B cell (primary cell): ENCODE data around the gene ALG2. TPM values are rescaled to one million over a fixed set of nuclear protein-coding genes. Genes with fewer than 3 reads are reported as not detected.
A peak's percentile ranks its signal among the peaks of the same experiment; 100 is the strongest.

Experiments
- ATAC-seq: fragments of 200-7000 bp; cut with Tn5 transposase; one replicate; pipeline ENCODE4 v1.10.0; 2021; ENCODE audit warnings: low read depth, mild to moderate bottlenecking, moderate number of reproducible peaks, moderate library complexity
- CTCF ChIA-PET: fragments of 350-600 bp; sonication (Branson Sonifier 250); formaldehyde crosslinking; loops from one replicate; lab custom pipeline; 2021; ENCODE audit warnings: antibody characterized with exemption, inconsistent platforms; lab: Charles Lee
- POLR2A ChIA-PET: fragments of 350-600 bp; sonication (Branson Sonifier 250); formaldehyde crosslinking; loops from one replicate; lab custom pipeline; 2021; ENCODE audit warnings: antibody characterized with exemption; lab: Charles Lee
- DNase-seq: peaks from one replicate; pipeline ENCODE4 v3.0.0; 2013
- H2AFZ ChIP-seq: 2 replicates; pipeline ENCODE4 v1.6.1; 2012; ENCODE audit warnings: mild to moderate bottlenecking, low read depth, low read length; ENCODE audit not compliant: insufficient read depth, poor library complexity, severe bottlenecking
- H3K27ac ChIP-seq, 2 donors: 1 replicate in 1 of 2; 2 replicates in 1 of 2; pipeline ENCODE4 v1.5.1; 2012 to 2013; ENCODE audit warnings: low read length in 2 of 2, mild to moderate bottlenecking in 2 of 2, moderate library complexity in 1 of 2
- H3K27me3 ChIP-seq, 4 experiments: fragments of 200-600 bp in 1 of 4; sonication (generic) in 1 of 4; replicated peaks in 1 of 4; 1 replicate in 2 of 4; 2 replicates in 2 of 4; pipeline versions ENCODE4 v1.6.1 to v1.7.0; 2013 to 2016; ENCODE audit warnings: low read length in 3 of 4, mild to moderate bottlenecking in 2 of 4, mixed read lengths in 1 of 4, moderate library complexity in 1 of 4; ENCODE audit not compliant: insufficient read depth in 4 of 4, control insufficient read depth in 3 of 4; ENCODE audit errors: control extremely low read depth in 1 of 4
- H3K36me3 ChIP-seq, 2 experiments: replicated peaks in 1 of 2; 1 replicate in 1 of 2; 2 replicates in 1 of 2; pipeline versions ENCODE4 v1.6.1 to v1.7.1; 2013; ENCODE audit warnings: low read length in 1 of 2; ENCODE audit not compliant: insufficient read depth in 2 of 2, control insufficient read depth in 1 of 2; ENCODE audit errors: control extremely low read depth in 1 of 2, extremely low read depth in 1 of 2
- H3K4me1 ChIP-seq, 2 donors: fragments of 200-600 bp in 1 of 2; sonication (generic) in 1 of 2; 1 replicate in 1 of 2; 2 replicates in 1 of 2; pipeline versions ENCODE4 v1.5.1 to v1.6.1; 2013 to 2017; ENCODE audit warnings: low read length in 2 of 2; ENCODE audit not compliant: control insufficient read depth in 2 of 2, insufficient read depth in 2 of 2
- H3K4me2 ChIP-seq: replicated peaks from 2 replicates; pipeline ENCODE3; 2012; ENCODE audit warnings: mild to moderate bottlenecking, low read depth, low read length; ENCODE audit not compliant: poor library complexity, severe bottlenecking
- H3K4me3 ChIP-seq, 5 experiments: fragments of 200-600 bp in 1 of 5; sonication (generic) in 1 of 5; 1 replicate in 3 of 5; 2 replicates in 2 of 5; pipeline versions ENCODE4 v1.5.1 to v1.7.0; 2011 to 2016; ENCODE audit warnings: low read length in 4 of 5, mild to moderate bottlenecking in 4 of 5, low read depth in 2 of 5, control low read depth in 1 of 5, moderate library complexity in 1 of 5; ENCODE audit not compliant: insufficient read depth in 1 of 5; ENCODE audit errors: control extremely low read depth in 1 of 5, extremely low read depth in 1 of 5
- H3K79me2 ChIP-seq: fragments of 200-600 bp; sonication (generic); one replicate; pipeline ENCODE4 v1.6.0; 2016; ENCODE audit warnings: low read length; ENCODE audit not compliant: control insufficient read depth, insufficient read depth
- H3K9ac ChIP-seq: fragments of 200-600 bp; sonication (generic); 2 replicates; pipeline ENCODE4 v1.6.1; 2017; ENCODE audit warnings: mild to moderate bottlenecking, low read length, moderate library complexity
- H3K9me3 ChIP-seq, 3 donors: one replicate each; pipeline versions ENCODE4 v1.6.1 to v1.7.1; 2013; ENCODE audit warnings: low read length in 2 of 3; ENCODE audit not compliant: control insufficient read depth in 2 of 3, insufficient read depth in 1 of 3; ENCODE audit errors: control extremely low read depth in 1 of 3
- H4K20me1 ChIP-seq: 2 replicates; pipeline ENCODE4 v1.6.0; 2012; ENCODE audit warnings: mild to moderate bottlenecking, low read length; ENCODE audit not compliant: insufficient read depth, control insufficient read depth, poor library complexity, severe bottlenecking
- H3K27ac Mint-ChIP-seq: one replicate; pipeline ENCODE4 v1.8.0; 2021; ENCODE audit warnings: mixed read lengths
- H3K27me3 Mint-ChIP-seq: one replicate; pipeline ENCODE4 v1.8.0; 2021; ENCODE audit warnings: mixed read lengths
- H3K4me1 Mint-ChIP-seq: one replicate; pipeline ENCODE4 v1.8.0; 2021; ENCODE audit warnings: mixed read lengths
- H3K4me3 Mint-ChIP-seq: one replicate; pipeline ENCODE4 v1.8.0; 2021; ENCODE audit warnings: mixed read lengths
- H3K9me3 Mint-ChIP-seq: one replicate; pipeline ENCODE4 v1.8.0; 2022; ENCODE audit warnings: mixed read lengths; ENCODE audit not compliant: insufficient read depth
- EZH2 ChIP-seq: IDR thresholded peaks from 2 replicates; pipeline ENCODE4 v1.6.1; 2012; ENCODE audit warnings: borderline replicate concordance, low read depth, mild to moderate bottlenecking, moderate library complexity, low read length; ENCODE audit not compliant: insufficient read depth, poor library complexity, severe bottlenecking
- WGBS: methylation state at CpG from one replicate; pipeline ENCODE4 v1.1.5; 2013; ENCODE audit warnings: missing lambda C conversion rate; ENCODE audit not compliant: insufficient coverage; 5-methylcytosine and 5-hydroxymethylcytosine counted together
- intact Hi-C: fragments of 100-400 bp; cut with micrococcal nuclease; formaldehyde crosslinking; loops from one replicate; pipeline ENCODE4 v1.10.0; 2022
- polyA plus RNA-seq: library from polyadenylated mRNA; depleted of rRNA; stranded (reverse); fragments of >200 nt; gene quantifications from 2 replicates; pipeline ENCODE4 v1.2.3, GENCODE V29; 2012
- total RNA-seq, 2 donors: library from RNA; stranded (reverse); fragments of 120-200 nt in 1 of 2; gene quantifications; 1 replicate in 1 of 2; 2 replicates in 1 of 2; pipeline versions ENCODE4 v1.2.3 to v1.2.4, GENCODE V29; 2013 to 2022
- TF ChIP-seq, protein P1 (sequence below): fragments of 200-600 bp; IDR thresholded peaks from one replicate; pipeline ENCODE4 v1.8.0; 2022; ENCODE audit warnings: antibody characterized with exemption, mild to moderate bottlenecking

The ALG2 gene
- total and polyA plus RNA-seq, 2 donors (not counting 1 experiment from before 2014, with no cell fraction given), result 14.3 to 46.3 TPM

DNA sequence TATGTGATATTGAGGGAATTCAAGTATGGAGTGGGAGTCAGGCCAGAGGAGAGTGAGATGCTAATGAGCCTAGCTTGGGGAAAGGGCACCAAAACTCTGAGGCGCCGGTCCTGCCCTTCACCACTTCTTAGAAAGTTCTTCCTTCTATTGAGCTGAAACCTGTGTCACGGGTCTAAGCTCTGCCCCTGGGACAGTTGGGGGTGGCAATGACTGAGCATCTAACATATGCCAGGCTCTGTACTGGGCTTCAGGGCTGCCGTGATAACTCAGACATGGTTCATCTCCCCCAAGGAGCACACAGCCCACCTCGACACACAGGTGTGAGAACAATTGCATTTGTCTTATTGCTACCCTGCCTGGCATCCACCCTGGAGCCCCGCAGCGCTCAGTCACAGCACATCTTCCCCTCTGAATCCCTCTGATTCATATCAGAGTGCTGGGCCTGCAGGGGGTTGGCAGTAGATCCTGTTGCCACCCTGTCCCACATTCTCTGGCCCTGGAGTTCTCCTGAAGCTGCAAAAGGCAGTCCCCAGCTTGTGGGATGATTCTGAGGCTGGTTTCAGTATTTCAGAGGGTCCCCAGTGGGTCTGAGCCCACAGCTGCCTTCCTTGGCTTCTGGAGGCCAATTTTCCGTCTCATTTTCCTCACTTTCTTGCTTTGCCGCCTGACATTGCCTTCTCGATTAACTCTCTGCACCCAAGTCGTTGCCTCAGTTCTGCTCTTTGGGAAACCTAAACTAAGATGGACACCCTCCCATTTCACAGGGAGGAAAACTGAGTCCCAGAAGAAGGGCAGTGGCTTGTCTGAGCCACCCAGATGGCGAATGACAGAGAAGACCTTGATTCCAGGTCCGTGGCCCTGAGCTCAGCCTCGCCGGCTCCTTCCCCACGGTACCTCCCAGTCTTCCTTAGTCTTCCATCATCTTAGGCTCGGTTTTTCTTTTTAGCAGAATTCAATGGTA is 42.5 kb downstream of the ALG2 start:
- no peak for DNase-seq
- ChIA-PET CTCF (interaction anchor here (1.4 to 4.3 kb wide), 3 partner anchors 12 to 18 kb away, joined by 4 to 41 read pairs (median 16); no protein-coding TSS in a partner anchor), POLR2A (interaction anchor here (2.6 kb wide), 1 partner anchor 11 kb away, joined by 6 read pairs; no protein-coding TSS in a partner anchor)
- WGBS, result 81% methylated on average over 11 of the region's 17 CpGs
- H3K4me3 ChIP-seq, result no peak overlapping the region
- no peaks in the 10 kb centered on the region for H3K79me2 ChIP-seq
- TF ChIP-seq EZH2, result no peak
- TF ChIP-seq, protein P1, sequence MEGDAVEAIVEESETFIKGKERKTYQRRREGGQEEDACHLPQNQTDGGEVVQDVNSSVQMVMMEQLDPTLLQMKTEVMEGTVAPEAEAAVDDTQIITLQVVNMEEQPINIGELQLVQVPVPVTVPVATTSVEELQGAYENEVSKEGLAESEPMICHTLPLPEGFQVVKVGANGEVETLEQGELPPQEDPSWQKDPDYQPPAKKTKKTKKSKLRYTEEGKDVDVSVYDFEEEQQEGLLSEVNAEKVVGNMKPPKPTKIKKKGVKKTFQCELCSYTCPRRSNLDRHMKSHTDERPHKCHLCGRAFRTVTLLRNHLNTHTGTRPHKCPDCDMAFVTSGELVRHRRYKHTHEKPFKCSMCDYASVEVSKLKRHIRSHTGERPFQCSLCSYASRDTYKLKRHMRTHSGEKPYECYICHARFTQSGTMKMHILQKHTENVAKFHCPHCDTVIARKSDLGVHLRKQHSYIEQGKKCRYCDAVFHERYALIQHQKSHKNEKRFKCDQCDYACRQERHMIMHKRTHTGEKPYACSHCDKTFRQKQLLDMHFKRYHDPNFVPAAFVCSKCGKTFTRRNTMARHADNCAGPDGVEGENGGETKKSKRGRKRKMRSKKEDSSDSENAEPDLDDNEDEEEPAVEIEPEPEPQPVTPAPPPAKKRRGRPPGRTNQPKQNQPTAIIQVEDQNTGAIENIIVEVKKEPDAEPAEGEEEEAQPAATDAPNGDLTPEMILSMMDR, result no peak
- peak overlapping the region; percentile 1 for H3K4me3 Mint-ChIP-seq
- H3K27ac ChIP-seq, result no peak overlapping the region
- no peak overlapping the region for H3K4me2 ChIP-seq
- H3K36me3 ChIP-seq, result no peaks in the 10 kb centered on the region
- intact Hi-C loops, result no loop called here
- no peaks in the 10 kb centered on the region for H3K9me3 ChIP-seq
- H3K27ac Mint-ChIP-seq, result peak overlapping the region; percentile 47
- no peak for ATAC-seq
- H3K4me1 Mint-ChIP-seq, result peaks cover 74% of the 10 kb centered on the region
- no peaks in the 10 kb centered on the region for H3K27me3 Mint-ChIP-seq
- peaks cover 20 to 35% of the 10 kb centered on the region in 2 donors for H3K4me1 ChIP-seq
- H2AFZ ChIP-seq, result no peak overlapping the region
- H3K27me3 ChIP-seq, result no peaks in the 10 kb centered on the region
- no peaks in the 10 kb centered on the region for H3K9me3 Mint-ChIP-seq
- H4K20me1 ChIP-seq, result no peaks in the 10 kb centered on the region
- no peak overlapping the region for H3K9ac ChIP-seq
